GM21576 (cell line): ENCODE data around the gene ATP1A3.
"Not testable (repeated sequence)": the region's sequence is repeated elsewhere in the genome, so short reads cannot be mapped to it uniquely, and the experiment has no call there.

ENCODE experiments used
- ATAC-seq: cut with Tn5 transposase; IDR thresholded peaks from one replicate; pipeline ENCODE4 v1.9.1; 2021; ENCODE audit warnings: mild to moderate bottlenecking, moderate library complexity; ENCODE audit not compliant: unreplicated experiment

Gene ATP1A3

GRCh38 chr19:41993612-41994483, at the start of gene ATP1A3:
TSS of gene ATP1A3 (minus strand) at chr19:41994230. CDS start at chr19:41994076, 154 bp downstream.
- ATAC-seq, result no peak

DNA sequence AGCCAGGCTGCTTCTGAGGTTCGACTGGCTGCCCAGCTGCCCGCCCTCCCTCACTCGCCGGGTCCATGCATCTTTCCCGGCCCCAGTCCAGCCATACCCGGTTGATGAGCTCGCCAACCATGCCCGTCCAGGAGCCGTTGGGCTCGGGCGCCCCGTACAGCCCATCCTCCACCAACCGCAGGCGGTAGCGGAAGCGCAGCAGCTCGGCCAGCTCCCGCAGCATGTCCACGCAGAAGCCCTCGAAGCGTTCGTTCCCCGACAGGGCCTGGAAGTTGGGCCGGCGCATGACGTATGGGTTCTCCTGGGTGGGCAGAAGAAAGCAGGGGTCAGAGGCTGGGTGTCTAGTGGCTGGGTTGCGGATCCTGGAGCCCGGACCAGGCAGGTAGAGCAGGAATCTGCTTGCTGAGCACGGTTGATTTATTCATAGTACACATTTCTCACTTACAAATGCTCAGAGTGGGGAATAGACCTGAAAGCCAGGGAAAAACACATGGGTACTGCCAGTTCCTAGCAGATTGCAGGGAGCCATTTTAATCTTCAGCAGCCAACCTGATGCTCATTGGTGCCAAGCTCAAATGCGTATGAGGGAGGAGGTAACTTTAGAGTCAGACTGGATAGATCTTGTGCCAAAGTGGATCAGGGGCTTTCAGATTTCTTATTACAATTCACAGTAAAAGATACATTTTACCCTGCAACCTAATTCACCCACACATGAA, 48.6 kb upstream of the ATP1A3 start:
- no peak for ATAC-seq

- not testable (repeated sequence) for ATAC-seq
Observed at GRCh38 chr19:42040491-42040890, 46.5 kb upstream of the ATP1A3 start.

- ATAC-seq, result no peak
Observed at GRCh38 chr19:42040031-42040430, 46.0 kb upstream of the ATP1A3 start.

DNA sequence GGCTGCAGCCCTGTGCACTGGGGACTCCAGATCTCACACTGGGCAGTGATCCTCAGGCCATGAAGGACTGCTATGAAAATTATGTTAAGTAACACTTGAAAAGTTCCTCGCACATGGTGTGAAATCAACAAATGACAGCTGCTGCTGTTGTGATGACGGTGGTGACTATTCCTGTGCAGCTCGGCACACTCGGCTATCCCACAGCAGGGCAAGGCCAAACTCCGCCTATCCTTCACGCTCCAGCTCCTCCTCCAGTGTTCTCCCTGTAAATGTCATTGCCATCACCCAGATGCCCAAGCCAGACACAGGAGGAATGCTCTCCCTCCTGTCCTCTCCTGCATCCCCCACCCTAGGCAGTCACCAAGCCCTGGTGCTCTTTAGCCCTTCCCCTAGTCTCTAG, 44.6 kb upstream of the ATP1A3 start:
- no peak for ATAC-seq

GRCh38 chr19:42037649-42038048, 43.6 kb upstream of the ATP1A3 start:
- no peak for ATAC-seq

DNA sequence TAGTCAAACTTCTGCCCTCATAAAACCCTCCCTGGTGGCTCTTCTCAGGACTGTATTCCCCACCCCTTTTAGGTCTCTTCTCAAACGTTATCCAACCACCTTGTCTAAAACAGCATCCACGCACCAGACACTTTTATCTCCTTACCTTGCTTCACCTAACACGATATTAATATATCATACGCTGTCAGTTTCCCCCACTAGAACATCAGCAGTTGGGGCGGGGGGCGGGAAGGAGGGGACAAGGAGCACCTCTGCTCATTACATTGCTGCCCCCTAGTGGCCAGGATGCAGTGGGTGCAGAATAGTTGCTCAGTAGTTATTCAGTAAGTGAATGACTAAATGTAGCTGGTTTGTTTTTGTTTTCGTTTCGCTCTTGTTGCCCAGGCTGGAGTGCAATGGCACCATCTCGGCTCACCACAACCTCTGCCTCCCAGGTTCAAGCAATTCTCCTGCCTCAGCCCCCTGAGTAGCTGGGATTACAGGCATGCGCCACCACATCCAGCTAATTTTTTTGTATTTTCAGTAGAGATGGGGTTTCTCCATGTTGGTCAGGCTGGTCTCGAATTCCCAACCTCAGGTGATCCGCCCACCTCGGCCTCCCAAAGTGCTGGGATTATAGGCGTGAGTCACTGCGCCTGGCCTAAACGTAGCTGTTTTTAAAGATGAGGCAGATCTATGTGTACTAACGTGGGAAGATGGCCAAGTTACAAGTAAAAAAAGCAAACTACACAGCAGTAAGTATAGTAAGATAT, 40.8 kb upstream of the ATP1A3 start:
- not testable (repeated sequence) for ATAC-seq

- no peak for ATAC-seq
Observed at GRCh38 chr19:42033413-42033812, 39.4 kb upstream of the ATP1A3 start.

DNA sequence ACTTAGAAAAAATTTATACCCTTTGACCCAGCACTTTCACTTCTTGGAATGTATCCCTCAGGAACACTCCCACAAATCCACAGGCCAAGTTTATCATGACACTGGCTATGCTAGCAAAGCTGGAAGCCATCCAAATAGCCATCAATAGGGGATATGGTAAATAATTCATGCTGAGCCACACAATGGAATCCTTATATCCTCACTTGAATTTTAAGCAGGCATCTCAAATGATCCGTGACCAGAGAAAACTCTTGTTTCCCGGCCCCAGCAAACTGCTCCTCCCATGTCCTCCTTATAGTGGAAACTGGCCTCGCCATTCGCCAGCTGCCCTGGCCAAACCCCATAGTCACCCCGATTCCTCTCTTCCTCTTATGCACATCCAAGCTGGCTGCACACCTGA, 38.4 kb upstream of the ATP1A3 start:
- no peak for ATAC-seq

GRCh38 chr19:42030645-42031440, 36.8 kb upstream of the ATP1A3 start:
- ATAC-seq, result no peak

- no peak for ATAC-seq
Observed at GRCh38 chr19:42028304-42029216, 34.5 kb upstream of the ATP1A3 start.

GRCh38 chr19:42024622-42025111, 30.6 kb upstream of the ATP1A3 start:
- ATAC-seq, result no peak

GRCh38 chr19:42023943-42024260, 29.9 kb upstream of the ATP1A3 start:
- ATAC-seq, result no peak

GRCh38 chr19:42023121-42023942, 29.3 kb upstream of the ATP1A3 start:
- ATAC-seq, result no peak

DNA sequence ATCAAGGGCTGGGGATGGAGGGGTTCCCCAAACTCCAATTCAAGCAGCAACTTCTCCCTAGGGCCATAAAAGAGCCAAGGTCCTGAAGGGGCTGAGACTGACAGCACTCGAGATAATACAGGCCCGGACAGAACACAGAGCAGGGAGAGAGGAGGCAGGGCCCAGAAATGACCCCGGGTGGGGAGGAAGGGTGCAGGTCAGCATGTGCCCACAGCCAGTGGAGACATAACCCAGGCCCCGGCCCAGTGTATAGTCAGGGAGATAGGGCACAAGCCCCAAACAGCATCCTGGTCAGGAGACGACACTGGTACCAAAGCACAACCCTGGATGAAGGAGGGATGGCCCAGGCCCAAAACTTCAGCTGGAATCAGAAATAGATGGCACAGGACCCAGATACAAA, 28.6 kb upstream of the ATP1A3 start:
- ATAC-seq, result no peak

GRCh38 chr19:42021185-42021584, 27.2 kb upstream of the ATP1A3 start:
- no peak for ATAC-seq

DNA sequence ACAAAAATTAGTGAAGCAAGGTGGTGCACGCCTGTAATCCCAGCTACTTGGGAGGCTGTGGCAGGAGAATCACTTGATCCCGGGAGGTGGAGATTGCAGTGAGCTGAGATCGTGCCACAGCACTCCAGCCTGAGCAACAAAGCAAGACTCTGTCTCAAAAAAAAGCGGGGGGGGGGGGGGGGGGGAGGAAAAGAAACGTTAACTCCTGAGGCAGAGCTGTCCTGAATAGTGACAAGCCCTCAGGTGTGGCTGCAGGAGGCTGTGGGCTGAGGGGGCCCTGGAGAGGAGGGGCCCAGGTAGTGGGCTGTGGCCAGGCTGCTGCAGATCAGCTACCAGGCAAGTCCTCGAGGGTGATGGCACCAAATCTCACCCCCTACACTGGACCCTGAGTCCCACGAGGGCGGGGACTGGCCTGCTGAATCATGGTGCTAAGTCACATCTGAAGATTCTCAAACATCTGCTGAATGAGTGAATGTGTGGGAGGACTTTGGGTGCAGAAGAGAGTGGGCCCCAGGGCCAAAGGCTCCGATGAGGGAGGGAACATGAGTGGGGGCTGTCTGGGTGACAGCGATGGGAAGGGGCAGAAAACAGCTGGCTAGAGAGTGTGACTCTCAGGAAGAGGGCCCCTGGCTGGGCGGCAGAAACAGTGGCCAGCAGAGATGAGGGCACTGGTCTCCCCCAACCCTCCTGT, 24.6 kb upstream of the ATP1A3 start:
- no peak for ATAC-seq

DNA sequence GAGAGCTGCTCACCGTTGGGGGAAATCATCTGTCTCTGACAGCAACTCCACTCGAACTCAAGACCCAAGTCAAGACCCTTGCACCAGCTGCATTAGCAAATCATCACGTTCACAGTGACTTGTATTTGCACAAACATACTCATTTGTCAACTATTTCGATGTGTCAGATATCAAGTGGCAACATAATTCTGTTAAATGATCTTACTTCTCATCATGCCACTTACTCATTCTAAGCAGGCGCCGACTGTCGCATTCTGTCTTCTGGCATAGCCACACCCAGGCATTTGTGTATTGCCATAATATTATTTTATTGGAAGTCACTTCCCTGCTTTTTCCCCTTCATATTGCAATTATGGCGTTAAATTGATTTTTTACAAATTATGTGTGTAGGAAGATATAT, 23.0 kb upstream of the ATP1A3 start:
- ATAC-seq, result no peak
